ENCODE results near the gene NRXN3. TPM values are rescaled to one million over a fixed set of nuclear protein-coding genes. Genes with fewer than 3 reads are reported as not detected.

NRXN3 gene
- total and polyA plus RNA-seq, 3 experiments from 2014 or later, result not detected

GRCh38 chr14:79878229-79878628 lies 1708.1 kb downstream of the NRXN3 start:
- Mint-ChIP-seq H3K4me1 (no peaks in the 10 kb centered on the region), H3K27ac (no peak overlapping the region), H3K9me3 (peaks cover 0 to 18% (median 4%) of the 10 kb centered on the region in 5 donors), H3K36me3 (no peaks in the 10 kb centered on the region), H3K27me3 (no peaks in the 10 kb centered on the region), H3K4me3 (no peak overlapping the region)
- Histone ChIP-seq H3K36me3 (ENCODE audit: insufficient read depth, low read length) (no peaks in the 10 kb centered on the region), H3K4me1 (ENCODE audit: insufficient read depth, low read length) (no peaks in the 10 kb centered on the region), H3K4me3 (ENCODE audit: low read length) (no peak overlapping the region), H3K27me3 (ENCODE audit: insufficient read depth, low read length, poor library complexity, severe bottlenecking) (no peaks in the 10 kb centered on the region), H3K9me3 (ENCODE audit: low read length) (no peaks in the 10 kb centered on the region), H3K27ac (ENCODE audit: low read depth, low read length) (no peak overlapping the region)
- DNase-seq, result no peak
- ChIA-PET POLR2A (no interaction called here), CTCF (no interaction called here)

- H3K4me3 ChIP-seq (ENCODE audit: low read length), result no peak overlapping the region
- Mint-ChIP-seq H3K36me3 (no peaks in the 10 kb centered on the region), H3K27me3 (no peaks in the 10 kb centered on the region), H3K4me3 (no peak overlapping the region), H3K27ac (no peak overlapping the region), H3K4me1 (no peaks in the 10 kb centered on the region), H3K9me3 (peaks cover 0 to 16% (median 4%) of the 10 kb centered on the region in 5 donors)
- H3K27ac ChIP-seq (ENCODE audit: low read depth, low read length), result no peak overlapping the region
- ChIA-PET POLR2A (no interaction called here), CTCF (no interaction called here)
- H3K36me3 ChIP-seq (ENCODE audit: insufficient read depth, low read length), result no peaks in the 10 kb centered on the region
- no peaks in the 10 kb centered on the region for H3K4me1 ChIP-seq (ENCODE audit: insufficient read depth, low read length)
- DNase-seq, result no peak
- H3K9me3 ChIP-seq (ENCODE audit: low read length), result no peaks in the 10 kb centered on the region
- no peaks in the 10 kb centered on the region for H3K27me3 ChIP-seq (ENCODE audit: insufficient read depth, low read length, poor library complexity, severe bottlenecking)
Observed at GRCh38 chr14:79878785-79879184, 1708.6 kb downstream of the NRXN3 start.

- Mint-ChIP-seq H3K9me3 (peaks cover 0 to 11% (median 3%) of the 10 kb centered on the region in 5 donors), H3K4me3 (no peak overlapping the region), H3K27ac (no peak overlapping the region), H3K27me3 (no peaks in the 10 kb centered on the region), H3K4me1 (no peaks in the 10 kb centered on the region), H3K36me3 (no peaks in the 10 kb centered on the region)
- ChIA-PET POLR2A (no interaction called here), CTCF (no interaction called here)
- Histone ChIP-seq H3K4me1 (ENCODE audit: insufficient read depth, low read length) (no peaks in the 10 kb centered on the region), H3K4me3 (ENCODE audit: low read length) (no peak overlapping the region), H3K27me3 (ENCODE audit: insufficient read depth, low read length, poor library complexity, severe bottlenecking) (no peaks in the 10 kb centered on the region), H3K9me3 (ENCODE audit: low read length) (no peaks in the 10 kb centered on the region), H3K36me3 (ENCODE audit: insufficient read depth, low read length) (no peaks in the 10 kb centered on the region), H3K27ac (ENCODE audit: low read depth, low read length) (no peak overlapping the region)
- no peak for DNase-seq
Observed at GRCh38 chr14:79881299-79881698, 1711.1 kb downstream of the NRXN3 start.

- H3K27me3 ChIP-seq (ENCODE audit: insufficient read depth, low read length, poor library complexity, severe bottlenecking), result no peaks in the 10 kb centered on the region
- no peaks in the 10 kb centered on the region for H3K4me1 Mint-ChIP-seq
- POLR2A ChIA-PET, result no interaction called here
- H3K27ac ChIP-seq (ENCODE audit: low read depth, low read length), result no peak overlapping the region
- H3K9me3 ChIP-seq (ENCODE audit: low read length), result no peaks in the 10 kb centered on the region
- no peaks in the 10 kb centered on the region for H3K4me1 ChIP-seq (ENCODE audit: insufficient read depth, low read length)
- no peak overlapping the region for H3K4me3 ChIP-seq (ENCODE audit: low read length)
- no peaks in the 10 kb centered on the region for H3K36me3 Mint-ChIP-seq
- CTCF ChIA-PET, result no interaction called here
- H3K27me3 Mint-ChIP-seq, result no peaks in the 10 kb centered on the region
- H3K27ac Mint-ChIP-seq, result no peak overlapping the region
- no peak for DNase-seq
- no peak overlapping the region for H3K4me3 Mint-ChIP-seq
- H3K36me3 ChIP-seq (ENCODE audit: insufficient read depth, low read length), result no peaks in the 10 kb centered on the region
- H3K9me3 Mint-ChIP-seq, result peaks cover 0 to 12% (median 2%) of the 10 kb centered on the region in 5 donors
Observed at GRCh38 chr14:79890527-79890926, 1720.4 kb downstream of the NRXN3 start.

DNA sequence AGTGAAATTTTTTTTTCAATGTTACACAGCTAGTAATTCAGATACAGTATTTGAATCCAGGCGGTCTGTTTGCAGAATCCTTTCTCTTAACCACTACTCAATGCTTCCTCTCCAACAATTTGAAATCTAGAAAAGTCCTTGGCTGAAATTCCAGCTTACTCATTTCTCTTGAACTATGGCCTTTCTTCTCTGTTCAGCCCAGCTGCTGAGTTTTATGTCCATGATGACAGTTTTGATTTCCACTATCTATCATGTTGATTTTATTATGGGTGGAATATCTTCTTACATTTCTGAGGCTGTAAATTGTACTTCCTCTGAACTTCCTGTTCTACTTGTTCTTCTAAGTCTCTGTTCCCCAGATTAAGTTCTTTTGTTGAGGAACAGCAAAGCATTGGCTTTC lies 1725.8 kb downstream of the NRXN3 start:
- Mint-ChIP-seq H3K4me3 (no peak overlapping the region), H3K9me3 (peaks cover 5 to 22% (median 17%) of the 10 kb centered on the region in 5 donors), H3K27ac (no peak overlapping the region), H3K4me1 (no peaks in the 10 kb centered on the region), H3K36me3 (no peaks in the 10 kb centered on the region), H3K27me3 (no peaks in the 10 kb centered on the region)
- Histone ChIP-seq H3K4me3 (ENCODE audit: low read length) (no peak overlapping the region), H3K36me3 (ENCODE audit: insufficient read depth, low read length) (no peaks in the 10 kb centered on the region), H3K27ac (ENCODE audit: low read depth, low read length) (no peak overlapping the region), H3K27me3 (ENCODE audit: insufficient read depth, low read length, poor library complexity, severe bottlenecking) (no peaks in the 10 kb centered on the region), H3K4me1 (ENCODE audit: insufficient read depth, low read length) (no peaks in the 10 kb centered on the region), H3K9me3 (ENCODE audit: low read length) (no peaks in the 10 kb centered on the region)
- POLR2A ChIA-PET, result no interaction called here
- DNase-seq, result no peak
- CTCF ChIA-PET, result no interaction called here

- no peaks in the 10 kb centered on the region for H3K36me3 Mint-ChIP-seq
- no peaks in the 10 kb centered on the region for H3K27me3 Mint-ChIP-seq
- no peaks in the 10 kb centered on the region for H3K27me3 ChIP-seq (ENCODE audit: insufficient read depth, low read length, poor library complexity, severe bottlenecking)
Observed at GRCh38 chr14:79899610-79900009, 1729.4 kb downstream of the NRXN3 start.

GRCh38 chr14:79904497-79904896 lies 1734.3 kb downstream of the NRXN3 start:
- H3K36me3 Mint-ChIP-seq, result no peaks in the 10 kb centered on the region
- Histone ChIP-seq H3K4me1 (ENCODE audit: insufficient read depth, low read length) (no peaks in the 10 kb centered on the region), H3K9me3 (ENCODE audit: low read length) (no peaks in the 10 kb centered on the region), H3K27me3 (ENCODE audit: insufficient read depth, low read length, poor library complexity, severe bottlenecking) (no peaks in the 10 kb centered on the region), H3K27ac (ENCODE audit: low read depth, low read length) (no peak overlapping the region), H3K36me3 (ENCODE audit: insufficient read depth, low read length) (no peaks in the 10 kb centered on the region), H3K4me3 (ENCODE audit: low read length) (no peak overlapping the region)
- no peak for DNase-seq
- peaks cover 5 to 14% (median 7%) of the 10 kb centered on the region in 5 donors for H3K9me3 Mint-ChIP-seq
- CTCF ChIA-PET, result no interaction called here
- POLR2A ChIA-PET, result no interaction called here
- H3K4me3 Mint-ChIP-seq, result no peak overlapping the region
- H3K27ac Mint-ChIP-seq, result no peak overlapping the region
- no peaks in the 10 kb centered on the region for H3K4me1 Mint-ChIP-seq
- H3K27me3 Mint-ChIP-seq, result no peaks in the 10 kb centered on the region

More at GRCh38 chr14:79899610-79900009, 1729.4 kb downstream of the NRXN3 start:
- DNase-seq, result no peak
- no peaks in the 10 kb centered on the region for H3K9me3 ChIP-seq (ENCODE audit: low read length)
- H3K27ac ChIP-seq (ENCODE audit: low read depth, low read length), result no peak overlapping the region
- peaks cover 8 to 24% (median 16%) of the 10 kb centered on the region in 5 donors for H3K9me3 Mint-ChIP-seq
- no peak overlapping the region for H3K27ac Mint-ChIP-seq
- CTCF ChIA-PET, result no interaction called here
- no peaks in the 10 kb centered on the region for H3K4me1 ChIP-seq (ENCODE audit: insufficient read depth, low read length)
- H3K4me3 Mint-ChIP-seq, result no peak overlapping the region
- H3K36me3 ChIP-seq (ENCODE audit: insufficient read depth, low read length), result no peaks in the 10 kb centered on the region
- no peaks in the 10 kb centered on the region for H3K4me1 Mint-ChIP-seq
- no peak overlapping the region for H3K4me3 ChIP-seq (ENCODE audit: low read length)
- POLR2A ChIA-PET, result no interaction called here

DNA sequence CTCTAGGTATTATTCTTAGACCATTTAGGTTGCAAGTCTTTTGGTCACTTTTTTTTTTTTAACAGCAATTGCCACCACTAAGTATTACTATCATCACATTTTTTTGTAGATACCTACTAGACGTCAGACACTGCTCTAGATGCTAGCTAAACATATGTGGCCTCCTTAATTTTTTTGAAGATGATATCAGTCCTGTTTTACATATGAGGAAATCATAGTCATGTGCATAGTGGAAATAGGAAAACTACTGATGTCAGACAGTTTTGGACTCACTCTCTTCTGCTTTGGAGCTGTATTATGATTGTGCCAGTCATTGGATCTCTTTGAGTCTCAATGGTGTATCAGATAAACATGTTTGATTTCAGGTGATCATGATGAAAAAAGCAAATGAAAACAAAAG lies 1736.8 kb downstream of the NRXN3 start:
- CTCF ChIA-PET, result no interaction called here
- H3K27me3 ChIP-seq (ENCODE audit: insufficient read depth, low read length, poor library complexity, severe bottlenecking), result no peaks in the 10 kb centered on the region
- H3K27ac Mint-ChIP-seq, result no peak overlapping the region
- no peaks in the 10 kb centered on the region for H3K9me3 ChIP-seq (ENCODE audit: low read length)
- no peaks in the 10 kb centered on the region for H3K36me3 ChIP-seq (ENCODE audit: insufficient read depth, low read length)
- no peak for DNase-seq
- H3K9me3 Mint-ChIP-seq, result peaks cover 0 to 15% (median 5%) of the 10 kb centered on the region in 5 donors
- no peaks in the 10 kb centered on the region for H3K36me3 Mint-ChIP-seq
- no peak overlapping the region for H3K4me3 Mint-ChIP-seq
- H3K27me3 Mint-ChIP-seq, result no peaks in the 10 kb centered on the region
- H3K4me1 Mint-ChIP-seq, result no peaks in the 10 kb centered on the region
- H3K27ac ChIP-seq (ENCODE audit: low read depth, low read length), result no peak overlapping the region
- POLR2A ChIA-PET, result no interaction called here
- no peaks in the 10 kb centered on the region for H3K4me1 ChIP-seq (ENCODE audit: insufficient read depth, low read length)
- H3K4me3 ChIP-seq (ENCODE audit: low read length), result no peak overlapping the region

DNA sequence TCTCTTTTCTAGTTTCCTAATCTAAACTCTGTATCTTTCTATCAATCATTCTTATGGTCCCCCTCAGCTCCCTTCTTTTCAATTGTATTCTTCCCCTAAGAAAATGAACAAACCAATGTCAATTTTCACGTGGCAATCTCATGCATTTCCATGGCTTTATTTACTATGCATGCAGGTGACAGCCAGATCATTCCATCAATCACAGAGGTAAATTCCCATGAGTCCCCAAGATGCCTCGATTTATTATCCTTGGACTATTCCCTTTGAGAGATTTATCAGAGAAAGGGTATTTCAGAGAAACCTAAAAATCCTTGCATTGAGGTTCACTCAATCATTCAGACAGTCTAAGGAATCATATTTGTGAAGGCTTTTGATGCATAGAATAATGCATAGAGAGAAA lies 1739.9 kb downstream of the NRXN3 start:
- Mint-ChIP-seq H3K36me3 (no peaks in the 10 kb centered on the region), H3K27ac (no peak overlapping the region), H3K9me3 (peaks cover 0 to 11% (median 3%) of the 10 kb centered on the region in 5 donors), H3K27me3 (no peaks in the 10 kb centered on the region), H3K4me1 (no peaks in the 10 kb centered on the region), H3K4me3 (no peak overlapping the region)
- Histone ChIP-seq H3K4me3 (ENCODE audit: low read length) (no peak overlapping the region), H3K27me3 (ENCODE audit: insufficient read depth, low read length, poor library complexity, severe bottlenecking) (no peaks in the 10 kb centered on the region), H3K27ac (ENCODE audit: low read depth, low read length) (no peak overlapping the region), H3K36me3 (ENCODE audit: insufficient read depth, low read length) (no peaks in the 10 kb centered on the region), H3K9me3 (ENCODE audit: low read length) (no peaks in the 10 kb centered on the region), H3K4me1 (ENCODE audit: insufficient read depth, low read length) (no peaks in the 10 kb centered on the region)
- ChIA-PET CTCF (no interaction called here), POLR2A (no interaction called here)
- no peak for DNase-seq

Measured in CD8-positive, alpha-beta memory T cell (primary cell).